ENCODE data around the gene DISP2. TPM values are rescaled to one million over a fixed set of nuclear protein-coding genes. Genes with fewer than 3 reads are reported as not detected.

Gene DISP2
- total RNA-seq, 1 donor from 2014 or later, result 0.54 TPM

GRCh38 chr15:40380636-40381035, 22.6 kb downstream of the DISP2 start:
- H3K4me1 Mint-ChIP-seq (ENCODE audit: low read depth), result peaks cover 29% of the 10 kb centered on the region
- no peaks in the 10 kb centered on the region for H3K9me3 Mint-ChIP-seq
- intact Hi-C loops (cut with micrococcal nuclease), result loop anchor here (5.0 kb wide), 1 partner anchor 42 kb away; no protein-coding TSS in a partner anchor

DNA sequence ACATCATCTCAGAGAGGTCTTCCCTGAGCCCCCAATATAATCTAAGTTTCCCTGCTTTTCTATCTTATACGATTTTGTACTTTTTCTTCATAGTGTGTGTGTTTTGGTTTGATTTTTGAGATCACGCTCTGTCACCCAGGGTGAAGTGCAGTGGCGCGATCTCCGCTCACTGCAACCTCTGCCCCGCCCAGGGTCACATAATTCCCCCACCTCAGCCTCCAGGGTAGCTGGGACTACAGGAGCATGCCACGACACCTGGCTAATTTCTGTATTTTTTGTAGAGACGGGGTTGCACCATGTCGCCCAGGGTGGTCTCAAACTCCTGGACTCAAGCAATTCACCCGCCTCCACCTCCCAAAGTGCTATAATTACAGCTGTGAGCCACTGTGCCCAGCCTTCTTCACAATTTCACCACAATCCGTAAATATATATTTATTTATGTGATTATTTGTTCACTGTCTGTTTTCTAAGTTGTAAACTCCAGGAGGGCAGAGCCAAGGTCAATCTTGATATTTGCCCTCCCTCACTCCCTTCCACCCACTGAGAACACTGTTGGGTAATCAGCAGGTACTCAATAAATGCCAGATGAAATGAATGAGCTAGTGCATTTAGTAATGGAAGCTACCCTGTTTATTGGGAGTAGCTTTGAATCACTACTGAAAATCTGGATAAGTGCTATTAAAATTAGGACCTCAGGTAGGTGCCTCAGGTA, 24.0 kb downstream of the DISP2 start:
- H3K27ac Mint-ChIP-seq, result no peak overlapping the region
- intact Hi-C loops (cut with micrococcal nuclease), result loop anchor here (1.0 to 5.0 kb wide), 9 partner anchors 14 to 221 kb away; partner anchors contain the start of genes BAHD1, BUB1B, DISP2 and IVD
- no peak overlapping the region for H3K4me3 Mint-ChIP-seq
- H3K9me3 Mint-ChIP-seq, result no peaks in the 10 kb centered on the region
- no peak for DNase-seq (ENCODE audit: low spot score)
- H3K36me3 Mint-ChIP-seq (ENCODE audit: low read depth), result peaks cover 21% of the 10 kb centered on the region
- H3K27me3 Mint-ChIP-seq (ENCODE audit: insufficient read depth), result peaks cover 7% of the 10 kb centered on the region
- H3K4me1 Mint-ChIP-seq (ENCODE audit: low read depth), result peaks cover 29% of the 10 kb centered on the region

More at GRCh38 chr15:40380636-40381035, 22.6 kb downstream of the DISP2 start:
- no peak overlapping the region for H3K27ac Mint-ChIP-seq
- no peak for DNase-seq (ENCODE audit: low spot score)
- peaks cover 13% of the 10 kb centered on the region for H3K36me3 Mint-ChIP-seq (ENCODE audit: low read depth)
- peaks cover 7% of the 10 kb centered on the region for H3K27me3 Mint-ChIP-seq (ENCODE audit: insufficient read depth)
- no peak overlapping the region for H3K4me3 Mint-ChIP-seq

DNA sequence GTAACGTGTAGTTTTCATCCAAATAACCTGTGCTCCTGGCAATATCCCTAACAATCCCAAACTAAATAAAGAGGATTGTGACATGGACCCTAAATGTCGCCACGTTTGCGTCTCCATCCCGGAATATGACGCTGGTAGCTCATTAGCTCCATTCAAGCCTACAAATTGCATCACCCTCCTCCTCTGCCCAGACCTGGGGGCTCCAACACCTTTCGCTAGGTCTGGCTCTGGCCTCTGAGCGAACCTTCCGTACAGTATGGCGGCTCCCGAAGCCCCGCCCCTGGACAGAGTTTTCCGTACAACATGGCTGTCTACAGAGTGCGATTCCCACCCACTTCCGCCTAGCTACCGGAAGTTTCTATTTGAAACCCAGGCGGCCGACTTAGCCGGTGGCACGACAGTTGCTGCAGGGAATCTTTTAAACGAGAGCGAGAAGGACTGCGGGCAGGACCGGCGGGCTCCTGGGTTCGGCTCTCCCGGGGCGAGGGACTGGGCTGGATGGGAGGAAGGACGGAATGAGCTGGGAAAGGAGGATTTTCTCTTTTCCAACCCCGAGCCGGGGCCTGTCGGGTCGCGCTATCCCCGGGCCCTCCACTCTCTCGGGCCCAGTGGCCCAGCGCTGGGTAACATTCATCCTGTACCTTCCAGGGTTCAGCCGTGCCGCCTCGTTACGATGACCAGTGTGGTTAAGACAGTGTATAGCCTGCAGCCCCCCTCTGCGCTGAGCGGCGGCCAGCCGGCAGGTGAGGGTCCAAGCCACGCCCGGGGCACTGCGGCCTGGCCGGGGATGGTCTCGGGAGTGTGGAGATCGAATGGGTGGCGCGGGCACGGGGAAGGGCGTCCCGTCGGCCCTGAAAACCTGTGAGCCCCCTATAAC, 24.8 kb downstream of the DISP2 start, which contains the start of gene KNSTRN:
TSS of gene KNSTRN (plus strand) at position 142 of the 877 bp plus-strand sequence. CDS start at position 257, 115 bp downstream.
- Mint-ChIP-seq H3K27ac (peak within 1 kb of the TSS; percentile 87), H3K9me3 (no peaks in the 10 kb centered on the region), H3K4me3 (peak within 1 kb of the TSS; percentile 96), H3K4me1 (ENCODE audit: low read depth) (peaks cover 29% of the 10 kb centered on the region), H3K27me3 (ENCODE audit: insufficient read depth) (peaks cover 7% of the 10 kb centered on the region), H3K36me3 (ENCODE audit: low read depth) (peaks cover 28% of the 10 kb centered on the region)
- DNase-seq (ENCODE audit: low spot score), result peak; percentile 87
- intact Hi-C loops (cut with micrococcal nuclease), result loop anchor here (1.0 to 5.0 kb wide), 9 partner anchors 15 to 222 kb away; partner anchors contain the start of genes BAHD1, BUB1B, DISP2 and IVD

DNA sequence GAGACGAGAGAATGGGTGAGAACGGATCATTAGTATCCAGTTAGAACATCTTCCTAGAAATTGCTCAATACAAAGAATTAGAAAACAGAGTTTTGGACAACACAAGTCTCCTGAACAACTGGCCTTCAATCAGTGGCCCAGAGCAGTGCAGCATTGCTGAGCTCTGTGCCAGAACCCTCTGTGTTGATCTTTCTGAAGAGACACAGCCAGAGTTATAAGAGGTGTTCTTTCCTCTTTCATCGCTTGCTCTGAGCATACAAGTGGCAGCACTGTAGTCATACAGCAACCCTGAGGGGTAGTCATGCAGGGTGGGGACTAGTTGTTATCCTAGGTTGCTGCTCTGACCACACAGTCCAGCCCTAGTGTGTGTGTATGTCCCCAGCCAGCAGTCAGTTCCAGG, 28.5 kb downstream of the DISP2 start:
- no peak for DNase-seq (ENCODE audit: low spot score)

GRCh38 chr15:40388941-40389823, 31.2 kb downstream of the DISP2 start:
- Mint-ChIP-seq H3K9me3 (no peaks in the 10 kb centered on the region), H3K4me1 (ENCODE audit: low read depth) (peaks cover 15% of the 10 kb centered on the region), H3K27me3 (ENCODE audit: insufficient read depth) (no peaks in the 10 kb centered on the region), H3K4me3 (no peak overlapping the region), H3K36me3 (ENCODE audit: low read depth) (peaks cover 59% of the 10 kb centered on the region), H3K27ac (no peak overlapping the region)
- intact Hi-C loops (cut with micrococcal nuclease), result no loop called here
- no peak for DNase-seq (ENCODE audit: low spot score)

More for the DNA sequence above, 28.5 kb downstream of the DISP2 start:
- Mint-ChIP-seq H3K36me3 (ENCODE audit: low read depth) (peaks cover 48% of the 10 kb centered on the region), H3K9me3 (no peaks in the 10 kb centered on the region), H3K27ac (no peak overlapping the region), H3K4me1 (ENCODE audit: low read depth) (peaks cover 29% of the 10 kb centered on the region), H3K4me3 (no peak overlapping the region), H3K27me3 (ENCODE audit: insufficient read depth) (no peaks in the 10 kb centered on the region)
- intact Hi-C loops (cut with micrococcal nuclease), result no loop called here

GRCh38 chr15:40389824-40390595, 32.0 kb downstream of the DISP2 start:
- H3K4me1 Mint-ChIP-seq (ENCODE audit: low read depth), result peaks cover 7% of the 10 kb centered on the region
- no peak for DNase-seq (ENCODE audit: low spot score)
- intact Hi-C loops (cut with micrococcal nuclease), result no loop called here
- H3K9me3 Mint-ChIP-seq, result no peaks in the 10 kb centered on the region
- H3K27ac Mint-ChIP-seq, result no peak overlapping the region
- no peaks in the 10 kb centered on the region for H3K27me3 Mint-ChIP-seq (ENCODE audit: insufficient read depth)
- no peak overlapping the region for H3K4me3 Mint-ChIP-seq
- peaks cover 57% of the 10 kb centered on the region for H3K36me3 Mint-ChIP-seq (ENCODE audit: low read depth)

DNA sequence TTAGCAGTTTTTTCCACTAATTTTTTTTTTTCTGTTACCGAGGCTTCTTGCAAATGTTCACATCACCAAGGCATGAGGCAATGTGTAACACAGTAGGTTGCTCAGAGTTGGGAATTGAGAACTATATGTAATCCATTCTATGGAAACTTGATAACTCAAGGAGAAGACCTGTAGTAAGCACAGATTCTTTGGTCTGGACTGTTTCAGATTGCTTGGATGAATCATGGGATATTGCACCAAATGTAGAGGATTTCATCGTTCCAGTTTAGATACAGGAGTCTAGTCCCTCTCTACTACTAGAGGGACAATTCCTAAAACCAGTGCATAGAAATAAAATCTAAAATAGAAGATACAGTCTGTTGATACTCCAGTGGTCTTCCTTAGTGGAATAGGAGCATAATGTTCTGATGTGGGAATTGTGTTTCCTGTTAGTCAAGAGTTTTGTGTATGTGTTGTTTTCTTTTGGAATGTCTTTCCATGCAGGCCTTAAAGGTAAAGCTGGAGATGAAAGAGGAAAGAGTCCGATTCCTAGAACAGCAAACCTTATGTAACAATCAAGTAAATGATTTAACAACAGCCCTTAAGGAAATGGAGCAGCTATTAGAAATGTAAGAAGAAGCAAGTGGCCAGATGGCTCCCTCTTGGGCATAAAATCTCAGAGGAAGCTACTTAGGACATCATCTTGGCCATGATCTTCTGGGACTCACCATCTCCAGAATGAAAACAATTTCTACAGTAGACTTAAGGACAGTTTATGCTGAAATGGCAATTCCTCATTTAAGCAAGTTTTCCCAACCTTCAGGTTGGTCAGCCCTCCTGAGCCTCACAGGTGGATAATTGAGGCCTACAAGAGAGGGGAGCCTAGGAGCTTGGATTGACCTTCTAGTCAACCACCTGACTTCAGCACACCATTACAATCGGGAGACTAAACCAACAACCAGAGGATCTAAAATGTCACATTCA, 35.2 kb downstream of the DISP2 start:
- Mint-ChIP-seq H3K4me3 (no peak overlapping the region), H3K27ac (no peak overlapping the region), H3K4me1 (ENCODE audit: low read depth) (peaks cover 9% of the 10 kb centered on the region), H3K9me3 (no peaks in the 10 kb centered on the region), H3K36me3 (ENCODE audit: low read depth) (peaks cover 45% of the 10 kb centered on the region), H3K27me3 (ENCODE audit: insufficient read depth) (no peaks in the 10 kb centered on the region)
- intact Hi-C loops (cut with micrococcal nuclease), result no loop called here
- DNase-seq (ENCODE audit: low spot score), result no peak

DNA sequence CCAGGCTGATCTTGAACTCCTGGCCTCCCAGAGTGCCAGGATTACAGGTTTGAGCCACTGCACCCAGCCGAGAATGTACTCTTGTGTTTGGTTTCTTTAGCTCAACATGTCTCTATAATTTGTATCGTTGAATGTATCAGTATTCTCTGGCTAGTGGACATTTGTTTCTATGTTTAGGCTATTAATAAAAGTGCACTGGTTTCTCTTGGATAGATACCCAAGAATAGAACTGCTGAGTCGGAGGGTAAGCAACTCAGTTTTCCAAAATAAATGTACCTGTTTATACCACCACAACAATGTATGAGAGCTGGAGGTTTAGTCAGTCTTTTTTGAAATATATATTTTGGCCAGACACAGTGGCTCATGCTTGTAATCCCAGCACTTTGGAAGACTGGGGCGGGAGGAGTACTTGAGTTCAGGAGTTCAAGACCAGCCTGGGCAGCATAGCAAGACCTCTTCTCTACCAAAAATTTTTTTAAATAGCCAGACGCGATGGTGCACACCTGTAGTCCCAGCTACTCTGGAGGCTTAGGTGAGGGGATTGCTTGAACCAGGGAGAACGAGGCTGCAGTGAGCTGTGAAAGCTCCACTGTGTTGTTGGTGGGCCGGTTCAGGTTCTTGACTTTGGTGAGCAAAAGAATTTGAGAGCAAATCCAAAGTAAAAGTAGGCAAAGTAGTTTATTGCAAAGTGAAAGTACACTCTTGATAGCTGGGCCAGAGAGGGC, 39.8 kb downstream of the DISP2 start:
- Mint-ChIP-seq H3K4me1 (ENCODE audit: low read depth) (peaks cover 20% of the 10 kb centered on the region), H3K36me3 (ENCODE audit: low read depth) (peaks cover 17% of the 10 kb centered on the region), H3K27me3 (ENCODE audit: insufficient read depth) (no peaks in the 10 kb centered on the region), H3K27ac (no peak overlapping the region), H3K4me3 (peak overlapping the region; percentile 59), H3K9me3 (no peaks in the 10 kb centered on the region)
- intact Hi-C loops (cut with micrococcal nuclease), result loop anchor here (1.0 kb wide), 1 partner anchor 30 kb away; no protein-coding TSS in a partner anchor
- no peak for DNase-seq (ENCODE audit: low spot score)

DNA sequence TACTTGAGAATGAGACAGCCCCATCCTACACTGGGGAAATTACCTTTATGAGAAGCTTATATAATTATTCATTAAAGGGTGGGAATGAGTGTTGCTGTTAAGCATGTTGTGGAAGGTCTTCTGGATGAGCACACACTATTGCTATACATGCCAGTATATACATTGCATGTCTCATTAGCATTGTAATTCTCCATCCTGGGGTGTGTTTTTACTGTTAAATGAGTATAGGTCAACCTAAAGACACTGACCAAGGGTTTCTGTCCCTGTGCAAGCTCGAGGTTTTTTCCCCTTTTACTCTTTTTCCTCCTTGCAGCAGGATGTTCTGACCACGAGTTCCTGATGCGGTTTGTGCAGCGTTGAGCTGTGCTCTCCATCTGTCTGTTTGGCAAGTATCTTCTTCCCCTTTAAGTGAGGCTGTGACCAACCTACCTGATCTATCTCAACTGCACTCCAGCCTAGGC, 40.4 kb downstream of the DISP2 start:
- H3K4me1 Mint-ChIP-seq (ENCODE audit: low read depth), result peaks cover 21% of the 10 kb centered on the region
- H3K36me3 Mint-ChIP-seq (ENCODE audit: low read depth), result peaks cover 12% of the 10 kb centered on the region
- peak; percentile 17 for DNase-seq (ENCODE audit: low spot score)
- H3K4me3 Mint-ChIP-seq, result peak overlapping the region; percentile 59
- peak overlapping the region; percentile 37 for H3K27ac Mint-ChIP-seq
- H3K27me3 Mint-ChIP-seq (ENCODE audit: insufficient read depth), result no peaks in the 10 kb centered on the region
- no peaks in the 10 kb centered on the region for H3K9me3 Mint-ChIP-seq
- intact Hi-C loops (cut with micrococcal nuclease), result loop anchor here (1.0 kb wide), 1 partner anchor 30 kb away; no protein-coding TSS in a partner anchor

DNA sequence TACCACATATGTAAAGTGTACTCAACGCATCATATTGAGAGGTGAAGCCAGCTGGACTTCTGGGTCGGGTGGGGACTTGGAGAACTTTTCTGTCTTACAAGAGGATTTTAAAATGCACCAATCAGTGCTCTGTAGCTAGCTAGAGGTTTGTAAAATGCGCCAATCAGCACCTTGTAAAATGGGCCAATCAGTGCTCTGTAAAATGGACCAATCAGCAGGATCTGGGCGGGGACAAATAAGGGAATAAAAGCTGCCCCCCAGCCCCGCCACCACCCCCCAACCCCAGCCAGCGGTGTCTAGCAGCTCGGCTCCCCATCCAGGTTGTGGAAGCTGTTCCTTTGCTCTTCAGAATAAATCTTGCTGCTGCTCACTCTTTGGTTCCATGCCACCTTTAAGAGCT, 41.4 kb downstream of the DISP2 start:
- Mint-ChIP-seq H3K27ac (no peak overlapping the region), H3K9me3 (no peaks in the 10 kb centered on the region), H3K27me3 (ENCODE audit: insufficient read depth) (no peaks in the 10 kb centered on the region), H3K36me3 (ENCODE audit: low read depth) (peaks cover 8% of the 10 kb centered on the region), H3K4me3 (no peak overlapping the region), H3K4me1 (ENCODE audit: low read depth) (peaks cover 29% of the 10 kb centered on the region)
- no peak for DNase-seq (ENCODE audit: low spot score)
- intact Hi-C loops (cut with micrococcal nuclease), result no loop called here
